HepG2 (cell line): ENCODE data around the gene HSPA6. TPM values are rescaled to one million over a fixed set of nuclear protein-coding genes. Genes with fewer than 3 reads are reported as not detected.

Experiments
- ATAC-seq: fragments of 200-7000 bp; cut with Tn5 transposase; 3 replicates; pipeline ENCODE4 v1.9.1; 2020; ENCODE audit warnings: mild to moderate bottlenecking, moderate library complexity
- BruUV-seq: library from RNA; stranded (reverse); fragments of 400-500 nt; replicated peaks from 2 replicates; lab custom pipeline; 2021; lab: Mats Ljungman, UMichigan
- CTCF ChIA-PET: fragments of 300-600 bp; formaldehyde crosslinking; extraction: SDS; loops from one replicate; lab custom pipeline; 2021; ENCODE audit warnings: low total read pairs, inconsistent platforms, low intra/inter-chr PET ratio; lab: Yijun Ruan, JAX
- POLR2A ChIA-PET: fragments of 350-600 bp; sonication (Branson Sonifier 250); formaldehyde crosslinking; loops from one replicate; lab custom pipeline; 2020; ENCODE audit warnings: antibody characterized with exemption, inconsistent platforms; lab: Yijun Ruan, JAX
- DNase-seq: peaks from one replicate; pipeline ENCODE4 v3.0.0-alpha.2; 2015; ENCODE audit warnings: low spot score
- FAIRE-seq: peaks from 3 replicates; lab custom pipeline; 2011; peaks lifted over from hg19 to GRCh38; lab: Jason Lieb, UNC
- H2AFZ ChIP-seq: one replicate; pipeline ENCODE4 v1.6.1; 2011; ENCODE audit warnings: low read length, inconsistent platforms
- H3K27ac ChIP-seq: fragments of 300-600 bp; 3 replicates; pipeline ENCODE4 v1.8.0; 2011; ENCODE audit warnings: mixed run types, mild to moderate bottlenecking, mixed read lengths, low read length, inconsistent platforms; ENCODE audit not compliant: insufficient read depth; ENCODE audit errors: extremely low read length
- H3K27me3 ChIP-seq, 2 experiments: fragments of 200-600 bp in 1 of 2; 2 replicates in 1 of 2; 3 replicates in 1 of 2; pipeline versions ENCODE4 v1.6.0 to v1.8.0; 2011; ENCODE audit warnings: low read length in 2 of 2, mild to moderate bottlenecking in 2 of 2, moderate library complexity in 2 of 2, inconsistent platforms in 1 of 2; ENCODE audit not compliant: insufficient read depth in 2 of 2, control insufficient read depth in 1 of 2
- H3K36me3 ChIP-seq, 2 experiments: fragments of 200-600 bp in 1 of 2; replicated peaks in 1 of 2; 2 replicates in 1 of 2; 3 replicates in 1 of 2; pipeline versions ENCODE4 v1.5.1 to v1.8.0; 2011; ENCODE audit warnings: low read length in 2 of 2, inconsistent platforms in 1 of 2; ENCODE audit not compliant: insufficient read depth in 2 of 2, control insufficient read depth in 1 of 2
- H3K4me1 ChIP-seq: 2 replicates; pipeline ENCODE4 v1.5.1; 2012; ENCODE audit warnings: low read length, inconsistent platforms; ENCODE audit not compliant: insufficient read depth
- H3K4me2 ChIP-seq: 2 replicates; pipeline ENCODE4 v1.6.0; 2011; ENCODE audit warnings: low read depth, low read length, inconsistent platforms
- H3K4me3 ChIP-seq, 3 experiments: fragments of 200-600 bp in 1 of 3; sonication (generic), shearing (Covaris generic) in 1 of 3; replicated peaks in 1 of 3; 2 replicates each; pipeline ENCODE4 v1.5.1; 2011 to 2016; ENCODE audit warnings: low read length in 3 of 3, inconsistent platforms in 2 of 3, low read depth in 2 of 3, mild to moderate bottlenecking in 2 of 3, control low read depth in 1 of 3, mixed read lengths in 1 of 3; ENCODE audit not compliant: insufficient read depth in 1 of 3
- H3K79me2 ChIP-seq: one replicate; pipeline ENCODE4 v1.6.1; 2011; ENCODE audit warnings: low read length, inconsistent platforms; ENCODE audit not compliant: insufficient read depth
- H3K9ac ChIP-seq: 2 replicates; pipeline ENCODE4 v1.6.0; 2011; ENCODE audit warnings: mild to moderate bottlenecking, low read depth, low read length, inconsistent platforms; ENCODE audit not compliant: insufficient read depth
- H3K9me3 ChIP-seq: 2 replicates; pipeline ENCODE4 v1.5.1; 2012; ENCODE audit warnings: mild to moderate bottlenecking, low read length
- H4K20me1 ChIP-seq: 2 replicates; pipeline ENCODE4 v1.6.0; 2011; ENCODE audit warnings: inconsistent platforms, mild to moderate bottlenecking, low read length, moderate library complexity; ENCODE audit not compliant: insufficient read depth
- GLI4 ChIP-seq: sonication (generic); formaldehyde crosslinking; IDR thresholded peaks from 2 replicates; pipeline ENCODE4 v1.5.1; 2020; ENCODE audit warnings: missing genetic modification reagents, mild to moderate bottlenecking, moderate library complexity, borderline replicate concordance
- KLF13 ChIP-seq: sonication (generic); formaldehyde crosslinking; IDR thresholded peaks from 2 replicates; pipeline ENCODE4 v1.4.0; 2020; ENCODE audit warnings: mild to moderate bottlenecking, missing genetic modification reagents
- PHF5A ChIP-seq: IDR thresholded peaks from one replicate; pipeline ENCODE4 v1.6.1; 2018; ENCODE audit warnings: low read depth, missing genetic modification reagents; ENCODE audit not compliant: unreplicated experiment
- POGZ ChIP-seq: sonication (generic); formaldehyde crosslinking; IDR thresholded peaks from 2 replicates; pipeline ENCODE4 v1.4.0; 2020; ENCODE audit warnings: mild to moderate bottlenecking, missing genetic modification reagents
- RFXANK ChIP-seq: IDR thresholded peaks from 2 replicates; pipeline ENCODE4 v1.6.1; 2016
- SOX6 ChIP-seq, 2 experiments: fragments of 450-650 bp in 1 of 2; sonication (generic) in 1 of 2; formaldehyde crosslinking in 1 of 2; IDR thresholded peaks; 2 replicates each; pipeline versions ENCODE4 v1.4.0 to v1.6.1; 2017 to 2020; ENCODE audit warnings: antibody characterized with exemption in 1 of 2, mild to moderate bottlenecking in 1 of 2, missing genetic modification reagents in 1 of 2
- ZBTB21 ChIP-seq: sonication (generic); formaldehyde crosslinking; IDR thresholded peaks from 2 replicates; pipeline ENCODE4 v1.4.0; 2020; ENCODE audit warnings: missing genetic modification reagents
- ZBTB42 ChIP-seq: sonication (generic); formaldehyde crosslinking; IDR thresholded peaks from 2 replicates; pipeline ENCODE4 v1.5.0; 2020; ENCODE audit warnings: mild to moderate bottlenecking, missing genetic modification reagents
- ZNF709 ChIP-seq: sonication (generic); formaldehyde crosslinking; IDR thresholded peaks from 2 replicates; pipeline ENCODE4 v1.5.0; 2020; ENCODE audit warnings: mild to moderate bottlenecking, missing genetic modification reagents
- ZNF850 ChIP-seq: sonication (generic); formaldehyde crosslinking; conservative IDR thresholded peaks from 2 replicates; pipeline ENCODE4 v1.9.0; 2021; ENCODE audit warnings: mild to moderate bottlenecking, missing genetic modification reagents
- WGBS: methylation state at CpG from one replicate; pipeline ENCODE4 v1.1.6; 2017; ENCODE audit warnings: low lambda C conversion rate; 5-methylcytosine and 5-hydroxymethylcytosine counted together
- in situ Hi-C: cut with HindIII; loops from 2 replicates; pipeline ENCODE4 v1.10.0; 2017; ENCODE audit warnings: low pct_unique_long_range_greater_than_20kb; ENCODE audit not compliant: extremely low pct_ligation_motif_present
- intact Hi-C: fragments of 100-400 bp; cut with micrococcal nuclease; formaldehyde crosslinking; loops from one replicate; pipeline ENCODE4 v1.10.0; 2022; ENCODE audit not compliant: unreplicated experiment
- polyA plus RNA-seq, 8 experiments: library from polyadenylated mRNA; depleted of rRNA in 3 of 8; stranded (reverse) in 7 of 8; unstranded in 1 of 8; fragments of >200 nt; fragmentation: Illumina TruSeq in 4 of 8; extraction: Trizol in 4 of 8; gene quantifications; 2 replicates each; pipeline versions ENCODE4 v1.2.1 to v1.2.3, GENCODE V29; 2011 to 2016; ENCODE audit warnings: low read depth in 4 of 8, missing spikeins in 1 of 8, mixed read lengths in 1 of 8; ENCODE audit not compliant: insufficient read depth in 1 of 8
- total RNA-seq, 5 experiments: library from RNA; depleted of rRNA; stranded (reverse); fragments of >200 nt; fragmentation: Illumina TruSeq; extraction: Trizol; gene quantifications; 2 replicates each; pipeline ENCODE4 v1.2.3, GENCODE V29; 2016; ENCODE audit warnings: low read depth in 1 of 5
- TF ChIP-seq, protein P1 (sequence below): sonication (generic); formaldehyde crosslinking; IDR thresholded peaks from 2 replicates; pipeline ENCODE4 v1.5.1; 2020; ENCODE audit warnings: missing genetic modification reagents, mild to moderate bottlenecking, borderline replicate concordance
- TF ChIP-seq, protein P2 (sequence below): fragments of 450-650 bp; IDR thresholded peaks from 2 replicates; pipeline ENCODE4 v1.6.1; 2017; ENCODE audit warnings: mild to moderate bottlenecking
- TF ChIP-seq, protein P3 (sequence below): sonication (generic); formaldehyde crosslinking; conservative IDR thresholded peaks from 2 replicates; pipeline ENCODE4 v1.8.1; 2023; ENCODE audit warnings: missing genetic modification reagents
- TF ChIP-seq, protein P4 (sequence below): sonication (generic); formaldehyde crosslinking; IDR thresholded peaks from 2 replicates; pipeline ENCODE4 v1.8.1; 2022; ENCODE audit warnings: mild to moderate bottlenecking, missing genetic modification reagents

The HSPA6 gene
- total and polyA plus RNA-seq, 2 of the 13 experiments (the other 11 are each of a cell fraction or from before 2014, with no cell fraction given), result 0.07 TPM; not detected in 1

DNA sequence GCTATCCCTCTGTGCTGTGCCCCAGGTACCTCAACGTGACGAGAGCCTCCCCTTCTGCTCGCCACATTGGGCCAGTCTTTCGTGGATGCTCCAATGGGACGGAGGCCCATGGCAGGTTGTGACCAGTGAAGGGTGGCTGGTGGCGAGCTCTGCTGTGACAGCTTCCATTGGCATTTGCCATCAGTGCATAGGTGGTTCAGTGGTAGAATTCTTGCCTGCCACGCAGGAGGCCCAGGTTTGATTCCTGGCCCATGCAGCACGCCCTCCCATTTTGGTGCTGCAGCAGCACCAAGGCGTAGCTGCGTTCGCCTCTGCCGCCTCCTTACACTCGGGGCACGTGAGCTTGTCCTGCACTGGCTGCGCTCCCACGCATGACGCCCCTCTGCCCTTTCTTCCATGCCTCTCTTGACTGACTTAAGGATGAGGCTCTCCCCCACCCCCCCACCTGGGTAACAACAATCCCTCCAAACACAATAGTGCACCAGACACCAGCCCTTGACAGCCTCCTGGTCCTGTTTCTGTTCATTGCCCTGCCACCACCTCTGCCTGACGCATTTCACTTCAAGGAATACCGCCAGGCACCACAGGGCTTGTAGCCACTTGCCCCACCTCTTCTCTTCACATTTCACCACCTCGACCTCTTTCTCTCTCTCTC lies 43.8 kb upstream of the HSPA6 start:
- in situ Hi-C loops, result no loop called here
- TF ChIP-seq RFXANK (CRISPR knock-in tag) (no peak), ZBTB42 (CRISPR knock-in tag) (no peak), KLF13 (CRISPR knock-in tag) (no peak), PHF5A (CRISPR knock-in tag) (no peak), ZBTB21 (CRISPR knock-in tag) (no peak), ZNF709 (no peak), POGZ (CRISPR knock-in tag) (no peak), ZNF850 (CRISPR knock-in tag) (no peak), GLI4 (CRISPR knock-in tag) (no peak), SOX6 (IDR thresholded peaks at IDR 0.05) (no peak), SOX6 (CRISPR knock-in tag; IDR thresholded peaks at IDR 0.05) (no peak)
- TF ChIP-seq, protein P1, sequence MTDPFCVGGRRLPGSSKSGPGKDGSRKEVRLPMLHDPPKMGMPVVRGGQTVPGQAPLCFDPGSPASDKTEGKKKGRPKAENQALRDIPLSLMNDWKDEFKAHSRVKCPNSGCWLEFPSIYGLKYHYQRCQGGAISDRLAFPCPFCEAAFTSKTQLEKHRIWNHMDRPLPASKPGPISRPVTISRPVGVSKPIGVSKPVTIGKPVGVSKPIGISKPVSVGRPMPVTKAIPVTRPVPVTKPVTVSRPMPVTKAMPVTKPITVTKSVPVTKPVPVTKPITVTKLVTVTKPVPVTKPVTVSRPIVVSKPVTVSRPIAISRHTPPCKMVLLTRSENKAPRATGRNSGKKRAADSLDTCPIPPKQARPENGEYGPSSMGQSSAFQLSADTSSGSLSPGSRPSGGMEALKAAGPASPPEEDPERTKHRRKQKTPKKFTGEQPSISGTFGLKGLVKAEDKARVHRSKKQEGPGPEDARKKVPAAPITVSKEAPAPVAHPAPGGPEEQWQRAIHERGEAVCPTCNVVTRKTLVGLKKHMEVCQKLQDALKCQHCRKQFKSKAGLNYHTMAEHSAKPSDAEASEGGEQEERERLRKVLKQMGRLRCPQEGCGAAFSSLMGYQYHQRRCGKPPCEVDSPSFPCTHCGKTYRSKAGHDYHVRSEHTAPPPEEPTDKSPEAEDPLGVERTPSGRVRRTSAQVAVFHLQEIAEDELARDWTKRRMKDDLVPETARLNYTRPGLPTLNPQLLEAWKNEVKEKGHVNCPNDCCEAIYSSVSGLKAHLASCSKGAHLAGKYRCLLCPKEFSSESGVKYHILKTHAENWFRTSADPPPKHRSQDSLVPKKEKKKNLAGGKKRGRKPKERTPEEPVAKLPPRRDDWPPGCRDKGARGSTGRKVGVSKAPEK (CRISPR knock-in tag), result no peak
- TF ChIP-seq, protein P2, sequence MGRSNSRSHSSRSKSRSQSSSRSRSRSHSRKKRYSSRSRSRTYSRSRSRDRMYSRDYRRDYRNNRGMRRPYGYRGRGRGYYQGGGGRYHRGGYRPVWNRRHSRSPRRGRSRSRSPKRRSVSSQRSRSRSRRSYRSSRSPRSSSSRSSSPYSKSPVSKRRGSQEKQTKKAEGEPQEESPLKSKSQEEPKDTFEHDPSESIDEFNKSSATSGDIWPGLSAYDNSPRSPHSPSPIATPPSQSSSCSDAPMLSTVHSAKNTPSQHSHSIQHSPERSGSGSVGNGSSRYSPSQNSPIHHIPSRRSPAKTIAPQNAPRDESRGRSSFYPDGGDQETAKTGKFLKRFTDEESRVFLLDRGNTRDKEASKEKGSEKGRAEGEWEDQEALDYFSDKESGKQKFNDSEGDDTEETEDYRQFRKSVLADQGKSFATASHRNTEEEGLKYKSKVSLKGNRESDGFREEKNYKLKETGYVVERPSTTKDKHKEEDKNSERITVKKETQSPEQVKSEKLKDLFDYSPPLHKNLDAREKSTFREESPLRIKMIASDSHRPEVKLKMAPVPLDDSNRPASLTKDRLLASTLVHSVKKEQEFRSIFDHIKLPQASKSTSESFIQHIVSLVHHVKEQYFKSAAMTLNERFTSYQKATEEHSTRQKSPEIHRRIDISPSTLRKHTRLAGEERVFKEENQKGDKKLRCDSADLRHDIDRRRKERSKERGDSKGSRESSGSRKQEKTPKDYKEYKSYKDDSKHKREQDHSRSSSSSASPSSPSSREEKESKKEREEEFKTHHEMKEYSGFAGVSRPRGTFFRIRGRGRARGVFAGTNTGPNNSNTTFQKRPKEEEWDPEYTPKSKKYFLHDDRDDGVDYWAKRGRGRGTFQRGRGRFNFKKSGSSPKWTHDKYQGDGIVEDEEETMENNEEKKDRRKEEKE, result no peak
- TF ChIP-seq, protein P3, sequence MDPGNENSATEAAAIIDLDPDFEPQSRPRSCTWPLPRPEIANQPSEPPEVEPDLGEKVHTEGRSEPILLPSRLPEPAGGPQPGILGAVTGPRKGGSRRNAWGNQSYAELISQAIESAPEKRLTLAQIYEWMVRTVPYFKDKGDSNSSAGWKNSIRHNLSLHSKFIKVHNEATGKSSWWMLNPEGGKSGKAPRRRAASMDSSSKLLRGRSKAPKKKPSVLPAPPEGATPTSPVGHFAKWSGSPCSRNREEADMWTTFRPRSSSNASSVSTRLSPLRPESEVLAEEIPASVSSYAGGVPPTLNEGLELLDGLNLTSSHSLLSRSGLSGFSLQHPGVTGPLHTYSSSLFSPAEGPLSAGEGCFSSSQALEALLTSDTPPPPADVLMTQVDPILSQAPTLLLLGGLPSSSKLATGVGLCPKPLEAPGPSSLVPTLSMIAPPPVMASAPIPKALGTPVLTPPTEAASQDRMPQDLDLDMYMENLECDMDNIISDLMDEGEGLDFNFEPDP (CRISPR knock-in tag), result no peak
- TF ChIP-seq, protein P4, sequence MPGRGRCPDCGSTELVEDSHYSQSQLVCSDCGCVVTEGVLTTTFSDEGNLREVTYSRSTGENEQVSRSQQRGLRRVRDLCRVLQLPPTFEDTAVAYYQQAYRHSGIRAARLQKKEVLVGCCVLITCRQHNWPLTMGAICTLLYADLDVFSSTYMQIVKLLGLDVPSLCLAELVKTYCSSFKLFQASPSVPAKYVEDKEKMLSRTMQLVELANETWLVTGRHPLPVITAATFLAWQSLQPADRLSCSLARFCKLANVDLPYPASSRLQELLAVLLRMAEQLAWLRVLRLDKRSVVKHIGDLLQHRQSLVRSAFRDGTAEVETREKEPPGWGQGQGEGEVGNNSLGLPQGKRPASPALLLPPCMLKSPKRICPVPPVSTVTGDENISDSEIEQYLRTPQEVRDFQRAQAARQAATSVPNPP (CRISPR knock-in tag), result no peak

More for the DNA sequence above, 43.8 kb upstream of the HSPA6 start:
- Histone ChIP-seq H3K4me3 (no peak overlapping the region), H3K4me2 (no peak overlapping the region), H3K79me2 (no peaks in the 10 kb centered on the region), H3K36me3 (no peaks in the 10 kb centered on the region), H2AFZ (no peak overlapping the region), H4K20me1 (no peaks in the 10 kb centered on the region), H3K9ac (no peak overlapping the region), H3K9me3 (no peaks in the 10 kb centered on the region), H3K27me3 (peaks cover 2 to 21% of the 10 kb centered on the region in 2 experiments; a peak in 3 of 5 replicates), H3K4me1 (no peaks in the 10 kb centered on the region), H3K27ac (no peak overlapping the region)
- intact Hi-C loops, result no loop called here
- 33% methylated on average over 19 of the region's 20 CpGs for WGBS
- CTCF ChIA-PET, result no interaction called here
- ATAC-seq (no peak), DNase-seq (no peak), FAIRE-seq (no peak)
- POLR2A ChIA-PET, result no interaction called here
- BruUV-seq, result no TSS peak
